Central memory CD8-positive, alpha-beta T cell (primary cell): Measurements from ENCODE around the gene EXOC6B.
A peak's percentile ranks its signal among the peaks of the same experiment; 100 is the strongest.

Source experiments
- ATAC-seq: fragments of 150-1000 bp; cut with Tn5 transposase; replicated peaks from 2 replicates; pipeline ENCODE4 v1.10.0; 2022; ENCODE audit warnings: mild to moderate bottlenecking, moderate FRiP score, moderate number of reproducible peaks; ENCODE audit not compliant: poor library complexity, severe bottlenecking; ENCODE audit errors: extremely low read depth
- DNase-seq, 2 donors: peaks; one replicate each; pipeline ENCODE4 v3.0.0; 2021; ENCODE audit warnings: low spot score in 2 of 2
- H3K27ac Mint-ChIP-seq: one replicate; pipeline ENCODE4 v1.8.0; 2022; ENCODE audit warnings: low read depth, mild to moderate bottlenecking, moderate library complexity, mixed read lengths
- H3K27me3 Mint-ChIP-seq: one replicate; pipeline ENCODE4 v1.8.0; 2022; ENCODE audit warnings: mixed read lengths
- H3K36me3 Mint-ChIP-seq: one replicate; pipeline ENCODE4 v1.8.0; 2022; ENCODE audit warnings: mild to moderate bottlenecking, moderate library complexity, mixed read lengths; ENCODE audit not compliant: insufficient read depth
- H3K4me1 Mint-ChIP-seq: one replicate; pipeline ENCODE4 v1.8.0; 2022; ENCODE audit warnings: mixed read lengths
- H3K4me3 Mint-ChIP-seq: one replicate; pipeline ENCODE4 v1.8.0; 2022; ENCODE audit warnings: mild to moderate bottlenecking, moderate library complexity, mixed read lengths
- H3K9me3 Mint-ChIP-seq: one replicate; pipeline ENCODE4 v1.8.0; 2022; ENCODE audit warnings: mixed read lengths

Gene EXOC6B

GRCh38 chr2:72165792-72166191 is 660.0 kb downstream of the EXOC6B start:
- DNase-seq: no peak
- Mint-ChIP-seq H3K36me3 (no peaks in the 10 kb centered on the region), H3K27me3 (peaks cover 12% of the 10 kb centered on the region), H3K4me1 (no peaks in the 10 kb centered on the region), H3K9me3 (no peaks in the 10 kb centered on the region), H3K27ac (no peak overlapping the region), H3K4me3 (no peak overlapping the region)
- ATAC-seq: no peak

GRCh38 chr2:72162574-72162973 is 663.3 kb downstream of the EXOC6B start:
- H3K27ac Mint-ChIP-seq: no peak overlapping the region
- DNase-seq (no peak), ATAC-seq (no peak)
- H3K27me3 Mint-ChIP-seq: peaks cover 38% of the 10 kb centered on the region
- H3K36me3 Mint-ChIP-seq: no peaks in the 10 kb centered on the region
- H3K9me3 Mint-ChIP-seq: no peaks in the 10 kb centered on the region
- no peak overlapping the region for H3K4me3 Mint-ChIP-seq
- H3K4me1 Mint-ChIP-seq: no peaks in the 10 kb centered on the region

DNA sequence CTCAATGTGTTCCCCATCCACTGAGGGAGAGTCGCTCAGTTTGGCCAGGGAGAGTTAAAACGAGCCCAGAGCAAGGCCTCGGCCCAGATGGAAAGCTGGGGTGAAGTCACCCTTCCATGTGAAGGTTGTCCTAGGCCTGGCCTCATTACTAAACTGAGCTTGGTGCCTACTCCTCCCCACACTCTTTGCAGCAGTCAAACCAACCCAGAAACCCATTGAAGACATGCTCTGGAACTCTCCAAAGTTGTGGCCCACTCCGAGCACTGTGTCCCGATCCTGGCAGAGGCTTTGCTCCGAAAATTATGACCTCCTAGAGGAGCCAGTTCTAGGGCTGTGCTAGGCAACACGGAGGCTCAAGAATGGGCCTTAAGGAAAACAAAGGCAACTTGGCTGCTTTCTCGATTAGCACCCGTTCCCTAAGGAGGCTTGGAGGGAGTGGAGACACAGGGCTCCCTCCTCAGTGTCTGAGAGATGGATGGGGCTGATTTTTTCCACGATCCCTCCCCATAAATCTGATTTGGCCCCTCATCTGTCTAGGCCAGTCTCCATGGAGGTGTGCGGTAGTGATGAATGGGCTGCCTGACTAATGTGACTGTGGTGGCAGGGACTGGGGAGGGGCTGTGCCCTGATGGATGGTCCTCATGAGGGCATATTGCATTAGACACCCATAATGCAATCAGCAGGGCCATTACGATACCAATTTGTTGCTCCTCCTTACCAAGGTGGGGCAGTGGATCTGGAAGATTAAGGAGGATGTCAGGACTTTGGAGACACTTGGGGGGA is 666.4 kb downstream of the EXOC6B start:
- no peak overlapping the region for H3K4me3 Mint-ChIP-seq
- H3K36me3 Mint-ChIP-seq: no peaks in the 10 kb centered on the region
- no peaks in the 10 kb centered on the region for H3K4me1 Mint-ChIP-seq
- no peak for ATAC-seq
- H3K27ac Mint-ChIP-seq: no peak overlapping the region
- H3K9me3 Mint-ChIP-seq: no peaks in the 10 kb centered on the region
- H3K27me3 Mint-ChIP-seq: peaks cover 69% of the 10 kb centered on the region
- peak; percentile 1 to 6 for DNase-seq

DNA sequence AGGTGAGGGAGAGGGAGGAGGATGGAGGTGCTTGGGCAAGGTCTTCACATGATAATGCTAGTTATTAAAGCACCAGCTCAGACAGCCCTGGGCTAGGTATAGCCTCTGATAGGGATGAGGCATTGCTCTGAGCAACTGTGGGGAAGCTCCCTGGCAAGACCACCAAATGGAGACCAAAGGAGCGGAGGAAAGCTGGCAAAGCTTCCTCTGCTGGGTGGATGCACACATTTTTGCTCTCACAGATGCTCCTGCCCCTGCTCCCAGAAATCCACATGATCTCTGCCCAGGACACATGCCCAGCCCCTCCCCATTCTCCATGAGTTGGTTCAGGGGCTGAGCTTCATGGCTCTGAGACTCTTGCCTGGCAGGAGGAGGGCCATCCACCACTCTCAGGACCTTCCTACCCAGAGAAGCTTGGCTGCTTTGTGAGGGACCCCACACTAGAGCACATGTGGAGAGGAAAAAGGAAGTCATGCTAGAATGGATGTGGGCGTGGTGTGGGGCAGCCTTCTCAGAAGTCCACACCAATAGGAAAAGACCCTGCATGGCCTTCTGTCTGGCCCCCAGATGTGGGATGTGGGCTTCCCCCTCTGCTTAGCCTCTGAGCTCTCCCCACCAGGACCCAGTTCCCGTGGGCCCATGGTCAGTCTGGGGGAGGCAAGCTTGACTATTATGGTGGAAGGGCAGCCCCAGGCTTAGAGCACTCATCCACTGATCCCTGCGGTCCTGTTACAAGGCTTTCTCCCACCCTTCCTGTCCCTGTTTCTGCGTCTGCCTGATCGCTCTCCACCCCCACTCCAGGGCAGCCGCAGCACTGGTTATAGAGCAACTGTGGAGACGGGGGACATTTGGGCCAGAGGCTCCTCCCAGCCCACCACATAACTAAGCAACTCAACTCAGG is 667.7 kb downstream of the EXOC6B start:
- Mint-ChIP-seq H3K27ac (no peak overlapping the region), H3K27me3 (peaks cover 82% of the 10 kb centered on the region), H3K4me3 (no peak overlapping the region), H3K4me1 (no peaks in the 10 kb centered on the region), H3K36me3 (no peaks in the 10 kb centered on the region), H3K9me3 (no peaks in the 10 kb centered on the region)
- DNase-seq (peak; percentile 1 to 2), ATAC-seq (no peak)

- Mint-ChIP-seq H3K9me3 (no peaks in the 10 kb centered on the region), H3K36me3 (peaks cover 1% of the 10 kb centered on the region), H3K27me3 (peaks cover 85% of the 10 kb centered on the region), H3K4me3 (no peak overlapping the region), H3K4me1 (no peaks in the 10 kb centered on the region), H3K27ac (no peak overlapping the region)
- ATAC-seq (no peak), DNase-seq (peak in 1 of 2 donors; percentile 0)
Measured at GRCh38 chr2:72156872-72157271, 669.0 kb downstream of the EXOC6B start.

GRCh38 chr2:72155737-72156136 is 670.1 kb downstream of the EXOC6B start:
- Mint-ChIP-seq H3K27me3 (peaks cover 90% of the 10 kb centered on the region), H3K36me3 (peaks cover 1% of the 10 kb centered on the region), H3K9me3 (no peaks in the 10 kb centered on the region), H3K4me3 (no peak overlapping the region), H3K27ac (no peak overlapping the region), H3K4me1 (no peaks in the 10 kb centered on the region)
- ATAC-seq (no peak), DNase-seq (peak; percentile 2 to 7)

GRCh38 chr2:72155151-72155550 is 670.7 kb downstream of the EXOC6B start:
- peaks cover 90% of the 10 kb centered on the region for H3K27me3 Mint-ChIP-seq
- no peak overlapping the region for H3K27ac Mint-ChIP-seq
- H3K36me3 Mint-ChIP-seq: peaks cover 1% of the 10 kb centered on the region
- H3K9me3 Mint-ChIP-seq: no peaks in the 10 kb centered on the region
- ATAC-seq (no peak), DNase-seq (peak in 1 of 2 donors; percentile 0)
- H3K4me3 Mint-ChIP-seq: no peak overlapping the region
- H3K4me1 Mint-ChIP-seq: peaks cover 5% of the 10 kb centered on the region

GRCh38 chr2:72154386-72154975 is 671.4 kb downstream of the EXOC6B start:
- Mint-ChIP-seq H3K4me1 (peaks cover 12% of the 10 kb centered on the region), H3K27ac (no peak overlapping the region), H3K36me3 (peaks cover 1% of the 10 kb centered on the region), H3K9me3 (no peaks in the 10 kb centered on the region), H3K27me3 (peaks cover 90% of the 10 kb centered on the region), H3K4me3 (no peak overlapping the region)
- ATAC-seq (no peak), DNase-seq (peak in 1 of 2 donors; percentile 7)

- ATAC-seq: no peak
- Mint-ChIP-seq H3K27me3 (peaks cover 93% of the 10 kb centered on the region), H3K36me3 (peaks cover 1% of the 10 kb centered on the region), H3K9me3 (no peaks in the 10 kb centered on the region), H3K27ac (no peak overlapping the region), H3K4me3 (no peak overlapping the region), H3K4me1 (peaks cover 17% of the 10 kb centered on the region)
- no peak for DNase-seq
Measured at GRCh38 chr2:72153924-72154323, 671.9 kb downstream of the EXOC6B start.

- Mint-ChIP-seq H3K27ac (no peak overlapping the region), H3K36me3 (peaks cover 1% of the 10 kb centered on the region), H3K4me1 (peaks cover 23% of the 10 kb centered on the region), H3K9me3 (no peaks in the 10 kb centered on the region), H3K27me3 (peaks cover 93% of the 10 kb centered on the region), H3K4me3 (no peak overlapping the region)
- ATAC-seq (no peak), DNase-seq (peak; percentile 6 to 10)
Measured at GRCh38 chr2:72153026-72153791, 672.6 kb downstream of the EXOC6B start.

- H3K27me3 Mint-ChIP-seq: peaks cover 96% of the 10 kb centered on the region
Measured at GRCh38 chr2:72150861-72151356, 674.9 kb downstream of the EXOC6B start.

More at GRCh38 chr2:72150861-72151356, 674.9 kb downstream of the EXOC6B start:
- peak in 1 of 2 donors; percentile 6 for DNase-seq
- no peak overlapping the region for H3K4me3 Mint-ChIP-seq
- ATAC-seq: no peak
- H3K4me1 Mint-ChIP-seq: peaks cover 32% of the 10 kb centered on the region
- no peak overlapping the region for H3K27ac Mint-ChIP-seq
- H3K9me3 Mint-ChIP-seq: no peaks in the 10 kb centered on the region
- H3K36me3 Mint-ChIP-seq: peaks cover 4% of the 10 kb centered on the region
